HG02870 (cell line): ENCODE data around the gene BPI.
"Not testable (repeated sequence)": the region's sequence is repeated elsewhere in the genome, so short reads cannot be mapped to it uniquely, and the experiment has no call there.

Experiments
- ATAC-seq: cut with Tn5 transposase; IDR thresholded peaks from one replicate; pipeline ENCODE4 v1.9.1; 2021; ENCODE audit warnings: mild to moderate bottlenecking, moderate library complexity; ENCODE audit not compliant: unreplicated experiment

Gene BPI

DNA sequence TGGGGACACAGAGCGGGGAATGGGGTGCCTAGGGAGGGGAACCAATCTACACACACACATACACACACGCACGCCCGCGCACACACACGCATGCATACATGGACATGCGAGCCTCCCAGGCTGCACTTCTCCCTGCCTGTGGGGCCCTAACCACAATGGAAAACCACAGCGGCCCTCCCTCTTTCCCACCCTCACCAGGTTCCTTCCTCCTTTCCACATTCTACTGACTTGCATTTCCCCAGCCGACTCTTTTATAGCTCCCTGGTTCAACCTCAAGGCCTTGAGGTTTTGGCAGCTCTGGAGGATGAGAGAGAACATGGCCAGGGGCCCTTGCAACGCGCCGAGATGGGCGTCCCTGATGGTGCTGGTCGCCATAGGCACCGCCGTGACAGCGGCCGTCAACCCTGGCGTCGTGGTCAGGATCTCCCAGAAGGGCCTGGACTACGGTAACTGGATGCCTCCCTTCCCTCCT, at the start of gene BPI:
Gene BPI, plus strand, starts transcription at position 249 of the 472 bp plus-strand sequence. Its CDS starts 68 bp downstream, at position 317.
- ATAC-seq: no peak

DNA sequence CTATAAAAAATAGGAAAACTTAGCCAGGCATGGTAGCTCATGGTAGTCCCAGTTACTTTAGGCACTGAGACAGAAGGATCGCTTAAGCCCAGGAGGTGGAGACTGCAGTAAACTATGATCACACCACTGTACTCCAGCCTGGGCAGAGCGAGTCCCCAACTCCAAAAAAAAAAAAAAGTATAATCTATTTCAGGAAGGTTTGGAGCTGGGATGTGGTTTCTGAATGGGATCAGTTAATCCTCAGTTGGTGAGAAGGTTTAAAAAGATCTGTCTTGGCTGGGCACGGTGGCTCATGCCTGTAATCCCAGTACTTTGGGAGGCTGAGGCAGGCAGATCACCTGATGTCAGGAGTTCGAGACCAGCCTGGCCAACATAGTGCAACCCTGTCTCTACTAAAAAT, 49.3 kb upstream of the BPI start:
- not testable (repeated sequence) for ATAC-seq

GRCh38 chr20:38255393-38255792, 48.6 kb upstream of the BPI start:
- ATAC-seq: no peak

GRCh38 chr20:38256021-38256420, 47.9 kb upstream of the BPI start:
- no peak for ATAC-seq

DNA sequence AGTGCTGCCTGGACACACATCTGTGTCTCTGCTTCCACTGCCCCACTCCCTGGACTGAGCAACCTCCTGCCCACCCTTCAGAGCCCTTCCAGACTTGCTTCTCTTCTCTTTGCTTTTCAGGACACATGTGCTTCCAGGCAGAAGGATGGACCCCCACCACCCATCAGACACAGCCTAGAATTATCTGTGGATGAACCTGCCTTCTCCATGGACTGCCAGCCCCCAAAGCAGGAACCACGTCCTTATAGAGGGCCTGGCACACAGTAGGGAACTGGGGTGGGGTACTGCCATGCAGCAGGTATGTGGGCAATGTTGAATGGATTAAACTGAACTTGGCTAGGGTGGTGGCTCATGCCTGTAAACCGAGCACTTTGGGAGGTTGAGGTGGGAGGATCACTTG, 47.0 kb upstream of the BPI start:
- ATAC-seq: no peak

GRCh38 chr20:38258545-38259215, 45.3 kb upstream of the BPI start:
- ATAC-seq: no peak

DNA sequence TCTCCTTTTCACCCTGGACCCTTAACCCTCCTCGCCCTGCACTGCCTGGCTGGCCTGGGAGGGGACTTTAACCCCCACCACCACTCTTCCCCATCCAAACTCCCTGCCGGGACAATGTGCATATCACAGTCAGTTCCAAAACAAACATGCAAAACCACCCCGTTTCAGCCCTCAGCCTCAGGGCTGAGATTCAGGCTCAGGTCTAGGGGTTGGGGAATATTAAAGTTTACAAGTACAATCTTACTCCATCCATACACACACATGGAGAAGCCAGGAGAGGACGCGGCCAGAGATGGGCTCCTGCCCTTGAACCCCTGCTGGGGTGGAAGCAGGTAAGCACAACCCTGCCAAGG, 44.0 kb upstream of the BPI start:
- no peak for ATAC-seq

DNA sequence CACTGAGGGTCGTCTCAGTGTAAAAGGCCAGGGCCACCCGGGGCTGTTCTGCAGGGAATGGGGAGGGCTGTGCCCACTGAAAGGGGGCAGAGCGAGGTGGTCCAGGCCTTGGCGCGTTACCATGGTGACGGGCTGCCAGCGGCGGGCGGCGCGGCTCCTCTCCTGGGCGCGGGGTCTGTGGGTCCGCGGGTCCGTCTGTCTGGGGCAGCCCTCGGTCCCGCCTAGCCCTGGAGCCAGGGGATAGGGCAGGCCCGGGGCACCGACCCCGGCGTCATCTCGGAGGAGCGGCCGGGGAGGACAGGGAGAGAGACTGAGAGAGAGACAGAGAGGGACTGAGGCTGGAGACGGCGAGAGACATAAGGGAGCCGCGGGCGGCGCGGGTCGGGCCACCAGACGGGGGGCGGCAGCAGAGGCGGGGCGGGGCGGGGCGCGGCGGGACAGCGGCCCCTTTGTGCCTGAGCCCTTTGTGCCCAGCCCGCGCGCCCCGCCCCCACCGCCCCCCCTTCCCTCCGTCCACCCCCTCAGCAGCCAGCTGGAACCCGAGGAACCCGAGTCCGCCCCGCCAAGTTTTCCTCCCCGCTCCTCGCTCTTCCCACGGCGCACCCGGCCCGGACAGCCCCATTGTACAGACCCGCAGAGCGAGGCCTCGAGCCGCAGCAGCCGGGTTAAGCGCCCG, 43.4 kb upstream of the BPI start, which contains the start of gene KIAA1755:
Gene KIAA1755, minus strand, starts transcription at position 358 of the 676 bp plus-strand sequence. Its CDS starts 235 bp downstream, at position 123.
- ATAC-seq: no peak

- no peak for ATAC-seq
Observed at GRCh38 chr20:38261054-38261390, 42.9 kb upstream of the BPI start.

- no peak for ATAC-seq
Observed at GRCh38 chr20:38262931-38263330, 41.0 kb upstream of the BPI start.

DNA sequence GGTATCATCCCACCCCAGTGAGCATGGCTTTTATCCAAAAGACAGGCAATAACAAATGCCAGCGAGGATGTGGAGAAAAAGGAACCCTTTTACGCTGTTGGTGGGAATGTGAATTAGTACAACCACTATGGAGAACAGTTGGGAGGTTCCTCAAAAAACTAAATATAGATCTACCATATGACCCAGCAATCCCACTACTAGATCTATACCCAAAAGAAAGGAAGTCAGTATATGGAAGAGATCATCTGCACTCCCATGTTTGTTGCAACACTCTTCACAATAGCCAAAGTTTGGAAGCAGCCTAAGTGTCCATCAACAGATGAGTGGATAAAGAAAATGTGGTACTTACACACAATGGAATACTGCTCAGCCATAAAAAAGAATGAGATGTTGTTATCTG, 37.5 kb upstream of the BPI start:
- ATAC-seq: no peak

GRCh38 chr20:38267296-38267695, 36.7 kb upstream of the BPI start:
- no peak for ATAC-seq

DNA sequence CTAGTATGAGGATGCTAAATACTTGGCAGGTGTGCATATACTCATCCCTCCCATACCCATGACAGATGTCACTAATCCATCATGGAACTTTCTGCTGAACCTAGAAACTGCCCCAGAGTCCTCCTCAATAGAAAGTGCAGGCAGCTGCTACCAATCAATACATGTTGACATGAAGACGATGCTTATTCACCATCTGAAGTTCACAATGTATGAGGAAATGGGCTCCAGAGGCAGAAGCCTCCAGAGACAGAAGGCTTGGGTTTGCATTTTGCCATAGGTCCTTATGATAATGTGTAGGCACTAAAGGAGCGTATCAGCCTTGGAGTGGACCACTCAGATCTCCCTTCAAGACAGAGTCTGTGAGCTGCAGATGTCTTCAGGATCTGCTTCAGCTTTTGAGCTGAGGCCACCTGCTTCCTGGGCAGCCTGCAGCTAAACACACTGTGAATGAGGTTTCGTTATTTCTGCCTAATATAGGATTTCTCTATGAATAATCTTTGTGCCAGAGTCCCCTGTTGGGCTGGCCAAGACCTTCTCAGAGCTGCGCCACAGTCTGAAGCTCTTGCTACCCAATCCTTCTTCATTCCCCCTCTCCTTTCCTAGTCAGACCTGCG, 35.9 kb upstream of the BPI start:
- ATAC-seq: no peak

- no peak for ATAC-seq
Observed at GRCh38 chr20:38269040-38269439, 34.9 kb upstream of the BPI start.

- ATAC-seq: no peak
Observed at GRCh38 chr20:38269715-38270114, 34.2 kb upstream of the BPI start.

DNA sequence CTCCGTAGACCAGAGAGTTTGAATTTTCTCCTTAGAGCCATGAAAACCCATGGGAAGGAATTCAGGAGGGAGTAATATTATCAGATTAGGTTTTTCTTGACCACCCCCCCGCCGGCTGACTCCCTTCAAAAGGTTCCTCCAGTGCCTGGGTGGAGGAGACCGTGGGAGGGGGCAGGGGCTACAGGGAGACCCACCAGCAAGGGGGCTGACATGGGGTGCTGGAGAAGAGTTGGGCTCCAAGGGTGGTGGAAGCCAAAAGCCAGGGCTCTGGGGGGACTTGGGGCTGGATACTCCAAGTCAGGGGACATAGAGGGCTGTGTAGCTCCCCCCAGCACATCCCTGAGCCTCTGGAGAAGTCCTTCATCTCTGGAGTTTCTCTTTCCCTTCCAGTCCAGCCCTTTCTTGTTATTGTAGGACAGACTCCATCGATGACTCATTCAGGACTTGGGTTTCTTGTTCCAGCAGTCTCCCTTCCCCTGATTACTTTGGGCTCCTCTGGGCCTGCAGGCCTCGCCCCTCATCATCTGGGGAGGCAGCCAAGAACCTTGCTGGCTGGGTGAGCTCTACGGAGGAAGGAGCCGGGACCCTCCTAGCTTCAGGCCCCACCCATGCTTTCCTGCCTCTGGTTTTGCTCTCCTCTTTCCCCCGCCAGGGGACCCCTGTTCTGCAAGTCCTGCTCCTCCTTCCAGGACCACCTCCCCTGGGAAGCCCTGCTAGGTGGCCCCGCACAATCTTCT, 32.9 kb upstream of the BPI start:
- ATAC-seq: no peak

DNA sequence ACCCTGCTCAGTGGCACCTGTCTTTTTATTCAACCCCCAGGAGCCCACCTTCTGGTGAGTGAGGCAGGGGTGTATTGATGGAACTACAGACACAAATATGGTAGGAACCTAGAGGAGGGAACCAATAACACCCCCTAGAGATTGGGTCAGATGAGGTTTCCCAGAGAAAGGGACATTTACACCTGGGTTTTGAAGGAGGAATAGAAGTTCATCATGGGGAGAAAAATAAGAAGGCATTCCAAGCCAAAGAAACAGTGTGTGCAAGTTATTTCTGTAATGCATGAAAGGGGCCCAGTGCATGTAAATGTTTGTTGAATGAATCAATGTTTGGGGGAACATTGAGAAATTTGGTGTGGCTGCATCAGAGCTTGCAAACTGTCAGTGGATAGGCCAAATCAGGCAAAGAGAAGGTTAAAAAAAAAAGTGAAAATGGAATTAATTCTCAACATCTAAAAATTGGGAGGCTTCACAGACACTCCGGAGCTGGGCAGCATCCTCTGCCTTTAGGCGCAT, 32.3 kb upstream of the BPI start:
- no peak for ATAC-seq

GRCh38 chr20:38272398-38272797, 31.6 kb upstream of the BPI start:
- ATAC-seq: no peak

DNA sequence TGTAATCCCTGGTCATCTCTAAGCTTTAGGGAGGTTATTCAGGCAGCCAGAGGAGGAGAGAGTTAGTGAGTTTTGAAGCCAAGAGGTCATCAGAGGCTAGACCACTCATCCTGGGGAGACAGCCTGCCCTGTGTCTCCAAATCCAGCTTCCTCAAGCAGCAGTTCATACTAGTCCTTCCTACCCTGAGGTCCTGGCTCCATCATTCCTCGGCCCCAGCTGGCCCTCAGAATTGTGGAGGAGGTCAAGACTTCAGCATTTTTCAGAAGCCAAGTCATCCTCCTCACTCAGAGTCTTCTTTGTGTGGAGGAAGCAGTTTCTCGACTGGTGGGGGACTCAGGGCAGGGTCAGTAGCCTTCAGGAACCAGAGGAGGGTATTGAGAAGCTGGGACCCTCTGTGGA, 31.0 kb upstream of the BPI start:
- no peak for ATAC-seq

GRCh38 chr20:38275815-38276550, 28.0 kb upstream of the BPI start:
- ATAC-seq: no peak

- no peak for ATAC-seq
Observed at GRCh38 chr20:38277285-38277684, 26.7 kb upstream of the BPI start.
